HG02973 (cell line): Measurements from ENCODE around the gene BTBD6.

Experiments
- ATAC-seq: cut with Tn5 transposase; IDR thresholded peaks from one replicate; pipeline ENCODE4 v1.9.1; 2021; ENCODE audit warnings: moderate library complexity; ENCODE audit not compliant: unreplicated experiment

BTBD6 gene

GRCh38 chr14:105229099-105229655 is 19.2 kb upstream of the BTBD6 start:
- ATAC-seq, result no peak

- no peak for ATAC-seq
These were observed 7.3 kb upstream of the BTBD6 start for GRCh38 chr14:105240811-105241576.

DNA sequence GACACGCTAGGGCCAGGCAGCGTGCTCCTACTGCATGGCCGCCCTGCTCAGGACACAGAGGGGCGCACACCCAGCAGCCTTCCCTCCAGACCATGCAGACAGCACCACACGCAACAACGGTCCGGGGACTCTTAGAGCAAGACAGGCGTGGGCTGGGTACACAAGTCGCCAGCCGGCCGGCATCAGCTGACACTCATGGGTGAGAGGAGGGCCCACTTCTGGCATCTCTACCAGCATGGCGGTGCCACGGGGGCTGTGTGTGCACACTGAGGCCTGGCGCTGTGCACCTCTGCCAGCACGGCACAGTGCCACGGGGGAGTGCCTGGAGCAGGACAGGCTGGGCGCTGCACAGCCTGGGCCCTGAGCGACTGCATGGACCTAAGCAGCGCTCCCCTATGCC is 6.7 kb upstream of the BTBD6 start:
- ATAC-seq, result no peak

GRCh38 chr14:105244334-105244733 is 4.0 kb upstream of the BTBD6 start:
- ATAC-seq, result no peak

GRCh38 chr14:105247026-105247425 is 1.3 kb upstream of the BTBD6 start:
- no peak for ATAC-seq

DNA sequence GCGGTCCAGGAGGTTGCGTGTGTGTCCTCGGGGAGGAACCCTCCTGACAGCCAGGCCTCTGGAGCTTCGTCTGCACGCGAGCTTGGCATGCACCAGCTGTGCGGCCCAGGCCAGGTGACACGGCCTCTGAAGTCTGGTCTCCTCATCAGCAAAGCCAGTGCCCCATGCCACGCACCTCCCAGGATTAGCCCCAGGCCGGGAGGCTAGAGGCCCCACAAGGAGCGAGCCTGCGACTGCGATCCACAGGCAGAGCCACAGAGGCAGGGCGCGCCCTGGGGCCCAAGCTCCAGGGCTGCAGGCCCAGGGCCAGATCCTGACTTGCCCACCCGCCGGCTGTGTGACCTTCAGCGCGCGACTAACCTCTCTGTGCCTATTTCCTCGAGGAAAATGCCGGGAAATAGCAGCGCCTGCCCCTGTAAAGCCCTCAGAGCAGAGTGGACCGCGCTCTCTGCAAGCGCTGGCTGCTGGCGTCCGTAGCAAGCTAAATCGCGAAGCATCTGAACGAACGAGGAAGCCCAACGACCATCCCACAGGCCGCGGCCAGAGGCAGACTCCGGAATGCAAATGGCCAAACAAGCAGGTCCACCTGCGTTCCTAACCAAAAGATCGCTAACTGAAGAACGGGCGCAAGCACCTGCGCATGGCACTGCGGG is 492 bp upstream of the BTBD6 start:
- peak; percentile 13 for ATAC-seq

- no peak for ATAC-seq
These were observed 1.1 kb downstream of the BTBD6 start for GRCh38 chr14:105249182-105250007.

DNA sequence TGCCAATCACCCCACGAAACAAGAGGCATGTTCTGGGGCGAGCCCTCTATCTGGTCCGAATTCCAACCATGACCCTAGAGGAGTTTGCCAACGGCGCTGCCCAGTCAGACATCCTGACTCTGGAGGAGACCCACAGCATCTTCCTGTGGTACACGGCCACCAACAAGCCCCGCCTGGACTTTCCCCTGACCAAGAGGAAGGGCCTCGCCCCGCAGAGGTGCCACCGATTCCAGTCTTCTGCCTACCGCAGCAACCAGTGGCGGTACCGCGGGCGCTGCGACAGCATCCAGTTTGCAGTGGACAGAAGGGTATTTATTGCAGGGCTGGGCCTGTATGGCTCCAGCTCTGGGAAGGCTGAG is 1.7 kb downstream of the BTBD6 start:
- no peak for ATAC-seq

- no peak for ATAC-seq
These were observed 2.7 kb downstream of the BTBD6 start for GRCh38 chr14:105250986-105251385.

GRCh38 chr14:105251920-105252319 is 3.6 kb downstream of the BTBD6 start:
- no peak for ATAC-seq

DNA sequence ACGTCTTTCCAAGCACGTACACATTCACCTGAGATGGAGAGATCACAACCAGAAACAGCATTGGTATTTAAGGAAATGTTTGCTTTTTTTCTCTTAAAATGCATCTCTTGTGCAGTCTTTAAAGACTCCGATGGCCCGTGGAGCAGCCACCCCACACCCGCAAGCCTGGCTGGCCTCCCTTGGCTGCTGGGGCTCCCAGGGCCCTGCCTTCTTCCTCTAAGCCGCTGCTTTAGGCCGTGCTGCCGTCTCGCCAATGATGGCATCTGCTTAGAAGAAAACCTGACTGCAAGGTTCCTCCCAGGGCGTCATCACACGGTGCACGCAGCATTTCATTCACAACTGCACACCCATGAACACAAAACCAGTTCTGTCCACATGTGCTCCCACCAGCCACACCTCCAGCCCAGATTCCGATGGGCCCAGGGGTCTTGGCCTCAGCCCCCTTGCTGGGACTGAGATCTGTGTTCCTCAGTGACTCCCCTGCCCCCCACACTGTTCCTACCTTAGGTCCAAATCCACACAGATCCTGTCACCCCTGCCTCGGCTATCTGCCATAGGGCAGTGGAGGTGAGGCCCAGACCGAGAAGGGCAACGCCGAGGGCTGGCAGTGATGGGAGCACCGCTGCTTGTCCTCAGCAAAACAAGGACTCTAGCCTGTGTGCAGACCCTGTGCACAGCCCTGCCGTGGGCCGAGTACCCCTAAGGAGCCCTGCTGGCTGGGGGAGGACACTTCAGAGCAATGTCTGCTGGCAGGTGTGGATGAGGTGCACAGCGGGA is 4.4 kb downstream of the BTBD6 start:
- ATAC-seq, result no peak

DNA sequence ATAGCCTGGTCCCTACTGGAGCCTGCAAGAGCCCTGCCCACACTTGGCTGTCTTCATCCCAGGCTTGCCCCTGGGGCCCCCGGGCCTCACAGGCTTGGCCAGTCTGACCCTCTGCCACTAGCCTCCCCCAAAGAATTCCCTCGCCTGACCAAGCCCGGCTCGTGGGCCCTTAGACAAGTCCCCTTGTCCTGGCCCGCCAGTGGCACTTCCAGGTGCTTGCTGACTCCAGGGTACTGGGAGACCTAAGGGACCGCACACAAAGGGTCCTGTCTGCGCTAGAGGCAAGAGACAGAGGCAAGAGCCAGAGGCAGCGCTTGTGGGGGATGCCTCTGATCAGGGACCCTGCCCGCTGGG is 5.0 kb downstream of the BTBD6 start:
- ATAC-seq, result no peak

DNA sequence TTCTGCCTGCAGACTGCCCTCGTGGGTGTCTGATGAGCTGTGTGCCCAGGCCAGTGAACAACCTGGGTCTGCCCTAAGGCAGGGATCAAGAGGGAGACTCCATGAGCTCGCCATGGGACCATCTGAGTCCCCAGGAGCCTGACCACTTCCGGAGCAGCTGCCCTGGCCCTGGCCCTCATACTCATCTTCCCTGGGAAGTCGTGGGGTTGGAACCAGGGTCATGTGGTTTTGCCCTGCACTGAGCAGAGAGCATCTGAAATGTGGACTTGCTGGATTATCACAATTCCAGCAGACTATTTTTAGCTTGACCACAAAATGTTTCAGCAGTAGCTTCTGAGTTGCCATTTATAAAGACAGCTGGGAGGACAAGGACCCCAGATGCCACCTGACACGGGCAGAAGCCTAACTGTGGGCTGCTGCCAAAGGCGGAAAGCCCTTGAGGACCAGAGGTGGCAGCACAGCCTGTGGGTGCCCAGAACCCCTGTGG is 6.7 kb downstream of the BTBD6 start:
- ATAC-seq, result no peak

DNA sequence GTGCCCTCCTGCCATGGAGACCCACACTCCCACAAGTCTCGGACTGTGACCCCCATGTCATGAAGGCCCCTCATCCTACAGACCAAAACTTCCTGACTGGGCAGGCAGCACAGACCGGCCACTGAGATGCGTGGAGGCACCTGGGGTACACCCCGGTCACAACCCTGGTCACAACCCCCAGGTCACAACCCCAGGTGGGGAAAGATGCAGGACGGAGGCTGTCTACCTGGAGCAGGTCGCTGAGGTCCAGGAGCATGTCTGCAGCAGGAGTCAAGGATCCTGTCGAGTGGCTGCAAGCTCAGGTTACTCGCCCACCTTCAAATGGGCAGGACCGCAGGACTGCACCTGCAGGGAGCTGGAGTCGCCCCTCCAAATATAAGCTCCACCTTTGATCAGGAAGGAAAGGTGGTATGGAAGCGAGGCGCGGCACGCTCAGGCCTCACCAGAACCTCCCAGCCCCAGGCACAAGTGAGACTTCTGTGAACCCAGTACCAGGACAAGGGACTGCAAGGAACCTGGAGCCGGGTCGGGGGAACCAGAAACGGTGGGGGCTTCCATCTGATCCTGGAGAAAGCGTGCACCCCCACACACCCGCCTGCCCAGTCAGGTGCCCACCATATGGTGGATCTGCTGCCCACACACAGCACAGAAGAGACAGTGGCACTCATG is 8.1 kb downstream of the BTBD6 start:
- ATAC-seq, result no peak

GRCh38 chr14:105257464-105257863 is 9.1 kb downstream of the BTBD6 start:
- ATAC-seq, result no peak

DNA sequence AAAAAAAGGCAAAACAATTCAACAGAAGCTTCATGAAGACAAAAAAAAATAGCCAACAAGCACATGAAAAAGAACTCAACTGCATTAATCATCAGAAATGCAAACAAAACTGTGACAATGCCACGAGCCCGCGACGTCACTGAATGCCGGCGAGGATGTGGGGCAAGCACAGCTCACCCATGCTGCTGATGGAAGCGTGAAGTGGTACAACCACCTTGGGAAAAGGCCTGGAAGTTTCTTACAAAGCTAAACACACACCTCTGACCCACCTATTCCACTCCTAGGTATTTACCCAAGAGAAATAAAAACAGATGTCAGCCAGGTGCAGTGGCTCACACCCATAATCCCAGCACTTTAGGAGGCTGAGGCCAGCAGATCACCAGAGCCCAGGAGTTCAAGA is 10.5 kb downstream of the BTBD6 start:
- no peak for ATAC-seq

DNA sequence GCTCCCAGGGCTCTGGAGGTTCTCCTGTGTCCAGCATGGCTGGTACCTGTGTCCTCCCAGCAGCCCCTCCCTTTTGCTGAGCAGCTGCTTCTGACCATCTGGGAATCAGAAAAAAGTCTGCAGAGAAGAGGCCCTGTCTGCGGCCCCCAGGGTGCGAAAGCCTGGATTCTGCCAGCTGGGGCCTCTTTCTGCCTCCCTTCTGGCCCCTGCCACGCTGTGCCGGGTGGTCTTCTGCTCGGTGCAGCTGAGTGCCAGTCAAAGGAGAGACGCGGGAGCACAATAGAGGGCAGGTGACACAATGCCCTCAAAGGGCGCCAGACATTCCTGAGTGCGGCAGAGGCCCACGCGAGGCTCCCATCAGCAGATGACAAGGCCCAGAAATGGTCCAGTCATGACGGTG is 12.6 kb downstream of the BTBD6 start:
- ATAC-seq, result no peak

- ATAC-seq, result no peak
These were observed 13.4 kb downstream of the BTBD6 start for GRCh38 chr14:105261781-105262180.

- no peak for ATAC-seq
These were observed 19.7 kb downstream of the BTBD6 start for GRCh38 chr14:105267820-105268548.
